IPS DF 6.9 (cell line): ENCODE results near the gene MACF1.

ENCODE experiments used
- DNase-seq: peaks from one replicate; pipeline ENCODE4 v3.0.0-alpha.2; 2013; ENCODE audit warnings: low read depth, low spot score
- H3K27ac ChIP-seq: one replicate; pipeline ENCODE4 v1.5.1; 2013; ENCODE audit warnings: low read length, control low read depth
- H3K27me3 ChIP-seq: 2 replicates; pipeline ENCODE4 v1.6.1; 2013; ENCODE audit warnings: mild to moderate bottlenecking, low read length; ENCODE audit not compliant: control insufficient read depth, insufficient read depth
- H3K36me3 ChIP-seq: 2 replicates; pipeline ENCODE4 v1.6.1; 2013; ENCODE audit warnings: low read length; ENCODE audit not compliant: control insufficient read depth, insufficient read depth
- H3K4me1 ChIP-seq: 2 replicates; pipeline ENCODE4 v1.6.1; 2013; ENCODE audit warnings: low read length; ENCODE audit not compliant: control insufficient read depth, insufficient read depth
- H3K4me3 ChIP-seq: 2 replicates; pipeline ENCODE4 v1.5.1; 2013; ENCODE audit warnings: mild to moderate bottlenecking, low read length
- H3K9me3 ChIP-seq: 2 replicates; pipeline ENCODE4 v1.6.1; 2013; ENCODE audit warnings: low read length, inconsistent platforms; ENCODE audit not compliant: control insufficient read depth, insufficient read depth
- WGBS: extraction: QIAGEN DNeasy Blood & Tissue Kit; methylation state at CpG from one replicate; pipeline ENCODE4 v1.1.7; 2013; ENCODE audit warnings: mixed read lengths, missing lambda C conversion rate; ENCODE audit not compliant: insufficient read length, insufficient coverage; 5-methylcytosine and 5-hydroxymethylcytosine counted together

MACF1 gene

DNA sequence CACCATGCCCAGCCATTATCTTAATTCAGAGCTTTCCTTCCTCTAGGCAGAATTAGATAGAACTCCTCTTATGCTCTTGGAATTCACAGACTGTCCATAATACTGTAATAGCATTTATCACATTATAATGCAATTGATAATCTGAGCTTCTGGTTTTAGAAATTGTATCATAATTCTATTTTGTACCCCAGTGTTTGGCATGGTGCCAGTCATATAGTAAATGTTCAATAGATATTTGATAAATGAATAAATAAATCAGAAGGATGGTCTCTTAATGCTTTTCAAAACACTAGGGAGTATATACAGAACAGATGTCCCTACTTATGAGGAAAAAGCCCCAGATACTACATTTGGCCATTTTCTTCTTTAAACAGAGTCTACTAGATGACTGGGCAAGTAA, 167.6 kb downstream of the MACF1 start:
- no peaks in the 10 kb centered on the region for H3K27me3 ChIP-seq
- H3K4me3 ChIP-seq = no peak overlapping the region
- H3K27ac ChIP-seq = no peak overlapping the region
- peaks cover 3% of the 10 kb centered on the region; the same call in 1 of the 2 replicates for H3K36me3 ChIP-seq
- no peaks in the 10 kb centered on the region for H3K4me1 ChIP-seq
- DNase-seq = no peak
- H3K9me3 ChIP-seq = no peaks in the 10 kb centered on the region

DNA sequence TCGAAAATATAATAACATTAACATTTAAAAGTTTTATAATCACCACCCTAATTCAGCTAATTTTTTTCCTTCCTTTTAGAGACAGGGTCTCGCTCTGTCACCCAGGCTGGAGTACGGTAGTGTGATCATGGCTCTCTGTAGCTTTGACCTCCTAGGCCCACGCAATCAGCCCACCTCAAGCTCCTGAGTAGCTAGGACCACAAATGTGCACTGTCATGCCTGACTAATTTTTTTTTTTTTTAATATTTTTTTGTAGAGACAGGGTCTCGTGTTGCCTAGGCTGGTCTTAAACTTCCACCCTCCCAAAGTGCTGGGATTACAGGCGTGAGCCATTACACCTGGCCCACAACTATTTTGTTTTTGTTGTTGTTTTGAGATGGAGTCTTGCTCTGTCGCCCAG, 172.2 kb downstream of the MACF1 start:
- no peak for DNase-seq
- no peaks in the 10 kb centered on the region for H3K9me3 ChIP-seq
- no CpG with 5 or more reads among the region's 7 CpGs for WGBS
- H3K36me3 ChIP-seq = peaks cover 4% of the 10 kb centered on the region
- no peaks in the 10 kb centered on the region for H3K27me3 ChIP-seq
- H3K4me1 ChIP-seq = no peaks in the 10 kb centered on the region
- no peak overlapping the region for H3K27ac ChIP-seq
- no peak overlapping the region for H3K4me3 ChIP-seq

DNA sequence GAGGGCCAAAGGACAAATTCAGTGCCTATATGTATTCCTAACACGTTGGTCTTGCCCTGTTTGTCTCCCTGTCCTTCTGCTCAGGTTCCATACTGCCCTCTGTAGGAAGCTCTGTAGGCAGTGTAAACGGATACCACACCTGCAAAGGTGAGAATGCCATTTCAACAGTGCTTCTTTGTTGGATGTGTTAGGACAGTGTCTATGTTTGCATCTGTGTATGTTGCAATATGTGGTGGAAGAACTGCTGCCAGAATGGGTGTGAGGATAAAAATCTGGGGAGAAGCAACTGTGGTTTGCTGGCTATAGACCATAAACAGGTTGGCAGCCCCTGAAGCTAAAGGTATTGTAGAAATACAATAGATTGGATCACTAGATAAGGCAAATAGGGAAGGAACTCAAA, 173.9 kb downstream of the MACF1 start:
- peaks cover 4% of the 10 kb centered on the region for H3K36me3 ChIP-seq
- WGBS = no CpG with 5 or more reads among the region's 2 CpGs
- DNase-seq = peak; percentile 31

DNA sequence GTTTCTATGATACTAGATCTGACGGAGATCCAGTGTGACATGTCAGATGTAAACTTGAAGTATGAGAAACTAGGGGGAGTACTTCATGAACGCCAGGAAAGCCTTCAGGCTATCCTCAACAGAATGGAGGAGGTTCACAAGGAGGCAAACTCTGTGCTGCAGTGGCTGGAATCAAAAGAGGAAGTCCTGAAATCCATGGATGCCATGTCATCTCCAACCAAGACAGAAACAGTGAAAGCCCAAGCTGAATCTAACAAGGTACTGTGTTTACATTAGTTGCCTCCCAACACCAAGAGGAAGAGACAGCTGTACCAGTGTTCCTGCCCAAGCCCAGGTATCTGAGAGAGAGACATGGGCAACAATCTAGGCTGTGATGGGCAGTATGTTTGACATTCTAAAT, 174.7 kb downstream of the MACF1 start:
- Histone ChIP-seq H3K4me1 (no peaks in the 10 kb centered on the region), H3K4me3 (no peak overlapping the region), H3K27me3 (no peaks in the 10 kb centered on the region), H3K9me3 (no peaks in the 10 kb centered on the region), H3K27ac (no peak overlapping the region), H3K36me3 (peaks cover 4% of the 10 kb centered on the region)
- DNase-seq = no peak
- no CpG with 5 or more reads among the region's 2 CpGs for WGBS

More for the DNA sequence above, 173.9 kb downstream of the MACF1 start:
- Histone ChIP-seq H3K4me1 (no peaks in the 10 kb centered on the region), H3K4me3 (no peak overlapping the region), H3K27ac (no peak overlapping the region), H3K27me3 (no peaks in the 10 kb centered on the region), H3K9me3 (no peaks in the 10 kb centered on the region)

DNA sequence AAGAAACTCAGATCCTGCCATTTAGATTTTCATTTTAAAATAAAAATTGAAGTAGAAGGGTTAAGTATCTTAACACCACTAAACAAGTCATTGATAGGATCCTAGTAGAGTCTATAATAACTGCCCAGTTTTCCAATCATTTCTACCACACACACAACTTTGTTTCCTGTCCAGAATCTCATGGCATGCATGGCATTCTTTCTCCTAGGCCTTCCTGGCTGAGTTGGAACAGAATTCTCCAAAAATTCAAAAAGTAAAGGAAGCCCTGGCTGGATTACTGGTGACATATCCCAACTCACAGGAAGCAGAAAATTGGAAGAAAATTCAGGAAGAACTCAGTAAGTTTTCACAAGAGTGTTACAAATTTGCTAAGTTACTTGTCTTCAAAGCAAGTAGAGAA, 175.5 kb downstream of the MACF1 start:
- no peak for DNase-seq
- Histone ChIP-seq H3K27ac (no peak overlapping the region), H3K9me3 (no peaks in the 10 kb centered on the region), H3K4me3 (no peak overlapping the region), H3K27me3 (no peaks in the 10 kb centered on the region), H3K36me3 (peaks cover 4% of the 10 kb centered on the region), H3K4me1 (no peaks in the 10 kb centered on the region)

DNA sequence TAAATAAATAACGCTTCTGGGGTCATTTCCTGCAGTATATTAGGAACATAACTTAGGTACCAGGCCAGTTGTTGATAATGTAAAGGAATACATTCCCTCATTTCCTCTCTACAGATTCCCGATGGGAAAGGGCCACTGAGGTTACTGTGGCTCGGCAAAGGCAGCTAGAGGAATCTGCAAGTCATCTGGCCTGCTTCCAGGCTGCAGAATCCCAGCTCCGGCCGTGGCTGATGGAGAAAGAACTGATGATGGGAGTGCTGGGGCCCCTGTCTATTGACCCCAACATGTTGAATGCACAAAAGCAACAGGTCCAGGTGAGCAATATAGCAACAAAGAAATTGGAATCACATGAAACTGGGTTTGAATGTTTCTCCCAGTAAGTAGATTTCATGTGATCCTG, 177.3 kb downstream of the MACF1 start:
- Histone ChIP-seq H3K9me3 (no peaks in the 10 kb centered on the region), H3K4me3 (no peak overlapping the region), H3K36me3 (peaks cover 10% of the 10 kb centered on the region), H3K27ac (no peak overlapping the region), H3K4me1 (no peaks in the 10 kb centered on the region), H3K27me3 (no peaks in the 10 kb centered on the region)
- DNase-seq = no peak
- no CpG with 5 or more reads among the region's 5 CpGs for WGBS

DNA sequence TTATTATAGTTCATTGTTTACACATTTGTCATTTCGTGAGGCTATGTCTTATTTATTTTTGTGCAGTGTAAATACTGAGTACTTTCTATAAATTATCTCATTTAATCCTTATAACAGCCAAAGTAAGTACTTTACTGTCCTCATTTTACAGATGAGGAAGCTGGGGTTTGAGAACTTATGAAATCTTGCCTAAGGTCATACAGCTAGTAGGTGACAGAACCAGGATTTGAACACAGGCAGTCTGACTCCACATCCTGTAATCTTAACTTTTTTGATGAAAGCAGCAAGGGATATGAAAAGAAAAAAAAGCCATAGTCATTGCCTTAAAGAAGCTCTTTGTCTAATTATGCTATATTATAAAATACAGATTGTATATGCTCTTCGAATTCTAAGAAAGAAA, 179.8 kb downstream of the MACF1 start:
- no CpG with 5 or more reads among the region's 2 CpGs for WGBS
- no peak for DNase-seq
- Histone ChIP-seq H3K9me3 (no peaks in the 10 kb centered on the region), H3K27me3 (no peaks in the 10 kb centered on the region), H3K36me3 (peaks cover 19% of the 10 kb centered on the region), H3K4me1 (no peaks in the 10 kb centered on the region), H3K4me3 (no peak overlapping the region), H3K27ac (no peak overlapping the region)

DNA sequence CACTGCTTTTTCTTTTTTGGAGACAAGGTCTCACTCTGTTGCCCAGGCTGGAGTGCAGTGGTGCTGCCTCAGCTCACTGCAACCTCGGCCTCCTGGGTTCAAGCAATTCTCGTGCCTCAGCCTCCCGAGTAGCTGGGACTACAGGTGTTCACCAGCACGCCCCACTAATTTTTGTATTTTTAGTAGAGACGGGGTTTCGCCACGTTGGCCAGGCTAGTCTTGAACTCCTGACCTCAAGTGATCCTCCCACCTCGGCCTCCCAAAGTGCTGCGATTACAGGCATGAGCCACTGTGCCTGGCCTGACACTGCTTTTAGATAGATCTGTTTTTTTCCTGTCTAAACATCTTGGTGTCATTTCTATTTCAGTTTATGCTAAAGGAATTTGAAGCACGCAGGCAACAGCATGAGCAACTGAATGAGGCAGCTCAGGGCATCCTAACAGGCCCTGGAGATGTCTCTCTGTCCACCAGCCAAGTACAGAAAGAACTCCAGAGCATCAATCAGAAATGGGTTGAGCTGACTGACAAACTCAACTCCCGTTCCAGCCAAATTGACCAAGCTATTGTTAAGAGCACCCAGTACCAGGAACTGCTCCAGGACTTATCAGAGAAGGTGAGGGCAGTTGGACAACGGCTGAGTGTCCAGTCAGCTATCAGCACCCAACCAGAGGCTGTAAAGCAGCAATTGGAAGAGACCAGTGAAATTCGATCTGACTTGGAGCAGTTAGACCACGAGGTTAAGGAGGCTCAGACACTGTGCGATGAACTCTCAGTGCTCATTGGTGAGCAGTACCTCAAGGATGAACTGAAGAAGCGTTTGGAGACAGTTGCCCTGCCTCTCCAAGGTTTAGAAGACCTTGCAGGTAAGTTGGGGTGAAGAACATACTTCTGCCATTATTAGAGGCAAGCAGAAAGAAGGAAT, 180.8 kb downstream of the MACF1 start:
- DNase-seq = no peak
- H3K36me3 ChIP-seq = peaks cover 21% of the 10 kb centered on the region
- WGBS = no CpG with 5 or more reads among the region's 16 CpGs

DNA sequence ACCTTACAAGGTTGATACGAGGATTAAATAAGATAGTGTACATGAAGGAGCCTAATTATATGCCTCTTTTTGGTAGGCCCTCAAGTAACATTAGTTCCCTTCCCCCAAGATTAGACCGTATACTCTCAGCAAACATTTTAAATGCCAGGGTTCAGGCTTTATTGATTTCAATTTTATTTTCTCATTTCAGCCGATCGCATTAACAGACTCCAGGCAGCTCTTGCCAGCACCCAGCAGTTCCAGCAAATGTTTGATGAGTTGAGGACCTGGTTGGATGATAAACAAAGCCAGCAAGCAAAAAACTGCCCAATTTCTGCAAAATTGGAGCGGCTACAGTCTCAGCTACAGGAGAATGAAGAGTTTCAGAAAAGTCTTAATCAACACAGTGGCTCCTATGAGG, 182.5 kb downstream of the MACF1 start:
- Histone ChIP-seq H3K4me3 (no peak overlapping the region), H3K27ac (no peak overlapping the region), H3K4me1 (peaks cover 3% of the 10 kb centered on the region), H3K36me3 (peaks cover 17% of the 10 kb centered on the region; the same call in 1 of the 2 replicates), H3K9me3 (no peaks in the 10 kb centered on the region), H3K27me3 (no peaks in the 10 kb centered on the region)
- DNase-seq = no peak
- no CpG with 5 or more reads among the region's 5 CpGs for WGBS

More for the DNA sequence above, 180.8 kb downstream of the MACF1 start:
- no peaks in the 10 kb centered on the region for H3K27me3 ChIP-seq
- no peaks in the 10 kb centered on the region for H3K9me3 ChIP-seq
- no peak overlapping the region for H3K27ac ChIP-seq
- H3K4me1 ChIP-seq = no peaks in the 10 kb centered on the region
- H3K4me3 ChIP-seq = no peak overlapping the region

DNA sequence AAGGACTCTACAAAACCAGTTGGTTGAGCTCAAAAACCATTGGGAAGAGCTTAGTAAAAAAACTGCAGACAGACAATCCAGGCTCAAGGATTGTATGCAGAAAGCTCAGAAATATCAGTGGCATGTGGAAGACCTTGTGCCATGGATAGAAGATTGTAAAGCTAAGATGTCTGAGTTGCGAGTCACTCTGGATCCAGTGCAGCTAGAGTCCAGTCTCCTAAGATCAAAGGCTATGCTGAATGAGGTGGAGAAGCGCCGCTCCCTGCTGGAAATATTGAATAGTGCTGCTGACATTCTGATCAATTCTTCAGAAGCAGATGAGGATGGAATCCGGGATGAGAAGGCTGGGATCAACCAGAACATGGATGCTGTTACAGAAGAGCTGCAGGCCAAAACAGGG, 183.0 kb downstream of the MACF1 start:
- Histone ChIP-seq H3K4me3 (no peak overlapping the region), H3K4me1 (peaks cover 3% of the 10 kb centered on the region), H3K9me3 (no peaks in the 10 kb centered on the region), H3K27ac (no peak overlapping the region), H3K27me3 (no peaks in the 10 kb centered on the region), H3K36me3 (peaks cover 17% of the 10 kb centered on the region; the same call in 1 of the 2 replicates)
- no CpG with 5 or more reads among the region's 4 CpGs for WGBS
- DNase-seq = no peak
